HG02763 (cell line): ENCODE results near the gene PRR35.

Experiments
- ATAC-seq: cut with Tn5 transposase; IDR thresholded peaks from one replicate; pipeline ENCODE4 v1.9.1; 2021; ENCODE audit warnings: mild to moderate bottlenecking, moderate library complexity; ENCODE audit not compliant: unreplicated experiment

The PRR35 gene

DNA sequence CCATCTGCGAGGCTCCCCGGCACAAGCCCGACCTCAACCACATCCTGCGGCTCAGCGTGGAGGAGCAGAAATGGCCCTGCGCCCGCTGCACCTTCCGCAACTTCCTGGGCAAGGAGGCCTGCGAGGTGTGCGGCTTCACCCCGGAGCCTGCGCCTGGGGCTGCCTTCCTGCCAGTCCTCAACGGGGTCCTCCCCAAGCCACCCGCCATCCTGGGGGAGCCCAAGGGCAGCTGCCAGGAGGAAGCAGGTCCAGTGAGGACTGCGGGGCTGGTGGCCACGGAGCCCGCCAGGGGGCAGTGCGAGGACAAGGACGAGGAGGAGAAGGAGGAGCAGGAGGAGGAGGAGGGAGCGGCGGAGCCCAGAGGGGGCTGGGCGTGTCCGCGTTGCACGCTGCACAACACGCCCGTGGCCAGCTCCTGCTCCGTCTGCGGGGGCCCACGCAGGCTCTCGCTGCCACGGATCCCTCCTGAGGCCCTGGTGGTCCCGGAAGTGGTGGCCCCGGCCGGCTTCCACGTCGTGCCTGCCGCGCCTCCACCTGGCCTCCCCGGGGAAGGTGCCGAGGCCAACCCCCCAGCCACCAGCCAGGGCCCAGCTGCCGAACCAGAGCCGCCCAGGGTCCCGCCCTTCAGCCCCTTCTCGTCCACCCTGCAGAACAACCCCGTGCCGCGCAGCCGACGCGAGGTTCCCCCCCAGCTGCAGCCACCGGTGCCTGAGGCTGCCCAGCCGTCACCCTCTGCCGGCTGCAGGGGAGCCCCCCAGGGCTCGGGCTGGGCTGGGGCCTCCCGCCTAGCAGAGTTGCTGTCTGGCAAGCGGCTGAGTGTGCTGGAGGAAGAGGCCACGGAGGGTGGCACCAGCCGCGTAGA lies 13.1 kb upstream of the PRR35 start:
- ATAC-seq, result no peak

DNA sequence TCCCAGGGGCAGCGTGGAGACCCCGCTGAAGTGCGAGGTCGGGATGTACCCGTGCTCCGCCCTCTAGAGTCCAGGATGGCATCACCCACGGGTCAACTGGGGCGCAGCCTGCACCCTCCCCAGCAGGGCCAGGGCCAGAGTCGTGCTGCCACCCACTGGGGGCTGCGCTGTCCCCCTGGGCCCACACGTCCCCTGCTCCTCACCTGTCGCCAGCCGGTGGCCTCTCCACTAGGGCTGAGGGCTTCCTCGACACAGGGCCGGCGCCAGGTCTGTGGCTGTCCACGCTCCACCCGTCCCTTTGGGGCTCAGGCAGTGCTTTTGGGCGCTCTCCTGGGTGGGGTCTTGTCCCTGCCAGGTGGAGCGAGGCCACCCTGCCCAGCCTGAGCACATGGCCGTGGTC lies 11.6 kb upstream of the PRR35 start:
- ATAC-seq, result no peak

DNA sequence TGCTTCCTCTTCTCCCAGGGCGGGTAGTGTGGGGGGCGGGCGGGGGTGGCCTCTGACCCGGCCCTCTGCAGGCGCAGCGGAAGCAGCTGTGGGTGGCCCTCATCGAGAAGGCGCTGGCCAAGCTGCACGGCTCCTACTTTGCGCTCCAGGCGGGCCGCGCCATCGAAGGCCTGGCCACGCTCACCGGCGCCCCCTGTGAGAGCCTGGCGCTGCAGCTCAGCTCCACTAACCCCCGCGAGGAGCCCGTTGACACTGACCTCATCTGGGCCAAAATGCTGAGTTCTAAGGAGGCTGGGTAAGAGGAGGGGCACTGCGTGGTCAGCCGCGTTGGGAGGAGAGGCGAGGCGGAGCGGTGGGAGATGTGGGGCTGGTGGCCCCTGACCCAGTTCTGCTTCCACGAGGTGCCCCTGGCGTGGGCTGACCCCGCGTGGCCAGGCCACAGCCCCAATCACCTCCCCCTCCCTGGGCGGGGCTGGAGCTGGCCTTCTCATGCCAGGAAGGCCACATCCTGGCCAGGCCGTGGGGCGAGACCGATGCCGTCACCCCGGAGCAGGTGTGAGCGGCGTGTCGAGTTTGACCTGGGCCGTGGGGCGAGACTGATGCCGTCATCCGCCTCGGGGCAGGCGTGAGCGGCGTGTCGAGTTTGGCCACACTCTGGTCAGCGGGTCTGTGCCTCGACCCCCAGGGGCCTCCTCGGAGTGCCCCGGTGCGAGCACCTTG lies 10.5 kb upstream of the PRR35 start:
- no peak for ATAC-seq

DNA sequence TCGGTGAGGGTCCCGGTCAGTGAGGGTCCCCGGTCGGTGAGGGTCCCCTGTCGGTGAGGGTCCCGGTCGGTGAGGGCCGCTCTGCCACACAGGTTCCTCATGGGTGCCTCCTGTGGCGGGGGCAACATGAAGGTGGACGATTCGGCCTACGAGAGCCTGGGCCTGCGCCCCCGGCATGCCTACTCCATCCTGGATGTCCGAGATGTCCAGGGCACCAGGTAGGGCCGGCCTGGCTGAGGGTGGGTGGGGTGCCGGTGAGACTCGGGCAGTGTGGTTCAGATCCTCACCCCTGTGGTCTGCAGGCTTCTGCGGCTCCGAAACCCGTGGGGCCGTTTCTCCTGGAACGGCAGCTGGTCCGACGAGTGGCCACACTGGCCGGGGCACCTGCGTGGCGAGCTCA lies 9.0 kb upstream of the PRR35 start:
- ATAC-seq, result no peak

DNA sequence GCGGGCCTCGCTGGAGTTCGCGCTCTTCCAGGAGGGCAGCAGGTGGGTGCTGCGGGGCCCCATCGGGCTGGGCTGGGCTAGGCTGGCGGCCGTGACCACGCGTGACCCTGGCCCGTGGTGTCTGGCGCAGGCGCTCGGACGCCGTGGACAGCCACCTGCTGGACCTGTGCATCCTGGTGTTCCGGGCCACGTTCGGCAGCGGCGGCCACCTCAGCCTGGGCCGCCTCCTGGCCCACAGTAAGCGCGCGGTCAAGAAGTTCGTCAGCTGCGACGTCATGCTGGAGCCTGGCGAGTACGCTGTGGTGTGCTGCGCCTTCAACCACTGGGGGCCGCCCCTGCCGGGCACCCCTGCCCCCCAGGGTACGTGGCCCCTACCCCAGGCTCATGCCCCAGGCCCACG lies 8.0 kb upstream of the PRR35 start:
- no peak for ATAC-seq

DNA sequence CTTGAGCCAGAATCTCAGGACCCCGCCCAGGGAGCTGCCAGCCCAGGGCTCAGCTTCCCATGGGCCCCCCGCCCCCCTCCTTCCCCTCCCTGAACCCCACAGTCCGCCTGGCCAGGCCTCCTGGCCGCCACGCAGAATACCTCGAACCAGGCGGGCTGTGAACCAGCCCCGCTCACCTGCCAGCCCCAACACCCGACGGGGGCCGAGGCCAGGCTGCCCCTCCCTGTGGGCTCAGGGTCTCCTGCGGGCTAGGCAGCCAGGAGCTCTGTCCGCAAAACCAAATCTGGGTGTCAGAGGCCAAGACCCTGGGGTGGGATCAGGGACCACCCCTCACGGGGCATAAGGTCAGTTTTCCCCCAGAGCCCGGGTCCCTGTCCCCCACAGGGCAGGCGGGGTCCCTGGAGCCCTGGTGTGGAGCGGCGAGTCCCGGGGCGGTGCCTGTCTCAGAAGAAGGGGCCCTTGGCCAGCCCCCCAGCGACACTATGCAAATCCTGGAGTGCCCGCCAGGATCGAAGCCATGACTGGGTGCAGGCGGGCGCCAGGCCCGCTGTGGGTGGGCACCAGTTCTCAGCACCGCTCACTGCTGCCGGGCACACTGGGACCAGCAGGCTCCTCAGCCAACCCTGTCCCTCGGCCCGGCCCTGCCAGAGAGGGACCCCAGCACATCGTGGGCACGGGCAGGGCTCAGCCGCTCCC lies 6.4 kb upstream of the PRR35 start:
- no peak for ATAC-seq

DNA sequence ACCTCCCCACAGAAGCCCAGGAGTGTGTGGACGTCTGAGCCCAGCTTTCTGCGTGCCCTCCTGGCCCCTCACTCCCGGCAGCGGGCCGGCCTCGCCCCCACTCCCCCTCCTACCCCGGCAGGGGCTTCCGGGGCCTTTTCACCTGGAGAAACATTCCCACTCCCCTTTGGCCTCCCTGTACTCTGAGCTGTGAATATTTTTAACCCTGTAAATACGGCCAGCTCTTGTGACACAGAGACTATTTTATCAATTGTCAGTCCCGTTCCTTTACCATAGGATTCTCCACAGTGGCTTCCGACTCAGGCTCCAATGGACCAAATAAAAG lies 5.9 kb upstream of the PRR35 start:
- no peak for ATAC-seq

DNA sequence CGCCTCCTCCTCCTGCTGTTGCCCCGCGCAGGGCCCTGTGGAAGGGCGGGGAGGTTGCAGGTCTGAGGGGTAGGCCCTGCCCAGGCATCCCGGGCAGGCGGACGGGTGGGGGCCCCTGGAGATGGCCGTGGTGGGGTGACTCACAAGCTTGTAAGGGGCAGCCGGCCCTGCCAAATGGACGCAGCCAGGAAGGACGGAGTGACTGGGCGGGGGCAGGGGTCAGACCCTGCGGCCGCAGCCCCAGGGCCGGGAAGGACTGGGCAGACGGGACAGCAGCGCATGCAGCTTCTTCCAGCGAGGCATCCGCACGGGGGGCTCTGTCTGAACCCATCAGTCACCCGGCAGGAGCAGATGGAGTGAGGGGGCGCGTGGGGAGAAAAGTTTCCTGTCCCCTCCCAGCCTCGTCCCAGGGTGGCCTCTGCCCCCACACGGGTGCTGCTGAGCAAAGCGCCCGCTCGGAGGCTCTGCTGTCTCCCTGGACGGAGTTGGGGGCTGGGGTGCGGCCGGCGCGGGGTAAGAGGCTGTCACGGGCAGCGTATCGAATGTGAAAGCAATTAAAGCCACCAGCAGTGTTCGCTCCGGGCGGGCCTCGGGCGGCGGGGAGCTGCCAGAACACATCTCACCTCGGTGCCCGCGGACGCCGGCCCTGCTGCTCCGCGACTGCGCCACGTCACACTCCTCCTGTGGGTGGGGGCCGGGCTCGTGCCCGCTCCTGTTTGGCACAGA lies 5.4 kb upstream of the PRR35 start:
- ATAC-seq, result no peak

DNA sequence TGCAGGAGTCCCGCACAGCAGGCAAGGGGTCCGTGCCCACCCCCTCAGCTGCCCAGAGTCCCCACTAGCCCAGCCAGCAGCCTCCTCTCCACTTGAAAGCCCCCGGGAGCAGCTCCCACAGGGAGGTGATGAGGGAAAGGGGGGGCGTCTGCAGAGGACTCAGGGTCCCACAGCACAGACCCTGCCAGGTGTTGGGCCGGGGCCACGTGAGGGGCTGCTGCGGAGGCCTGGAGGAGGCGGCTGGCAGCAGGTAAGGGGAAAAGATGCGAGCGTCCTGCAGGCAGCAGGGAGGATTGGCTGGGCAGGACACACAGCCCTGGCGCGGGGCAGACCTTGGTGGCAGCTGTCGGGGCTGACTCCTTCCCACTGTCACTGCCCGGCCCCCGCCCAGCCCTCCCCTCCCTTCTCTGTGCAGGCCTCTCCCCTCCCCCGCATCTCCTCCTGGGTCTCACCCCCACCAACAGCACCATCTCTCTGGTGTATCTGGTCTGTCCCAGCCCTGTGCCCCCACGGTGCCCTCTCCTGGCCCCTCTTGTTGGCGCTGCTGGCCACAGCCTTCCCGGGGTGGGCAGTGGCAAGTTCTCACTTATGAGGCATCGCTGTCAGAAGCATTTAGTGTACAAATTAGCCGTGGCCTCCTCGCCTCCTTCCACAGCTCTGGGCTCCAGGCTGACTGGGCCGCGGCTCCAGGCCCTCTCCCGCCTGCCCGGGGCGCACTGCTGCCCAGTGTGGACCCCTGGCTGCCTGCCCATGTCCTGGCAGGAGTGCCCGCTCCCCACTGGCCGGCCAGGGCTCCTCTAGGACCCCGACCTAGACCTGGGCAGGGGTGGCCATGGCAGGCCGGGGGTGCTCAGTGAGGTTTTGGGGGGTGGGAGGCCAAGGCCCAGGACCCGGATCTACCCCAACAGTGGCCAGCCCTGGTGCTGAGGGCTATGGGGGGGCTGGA lies 4.4 kb upstream of the PRR35 start:
- no peak for ATAC-seq

DNA sequence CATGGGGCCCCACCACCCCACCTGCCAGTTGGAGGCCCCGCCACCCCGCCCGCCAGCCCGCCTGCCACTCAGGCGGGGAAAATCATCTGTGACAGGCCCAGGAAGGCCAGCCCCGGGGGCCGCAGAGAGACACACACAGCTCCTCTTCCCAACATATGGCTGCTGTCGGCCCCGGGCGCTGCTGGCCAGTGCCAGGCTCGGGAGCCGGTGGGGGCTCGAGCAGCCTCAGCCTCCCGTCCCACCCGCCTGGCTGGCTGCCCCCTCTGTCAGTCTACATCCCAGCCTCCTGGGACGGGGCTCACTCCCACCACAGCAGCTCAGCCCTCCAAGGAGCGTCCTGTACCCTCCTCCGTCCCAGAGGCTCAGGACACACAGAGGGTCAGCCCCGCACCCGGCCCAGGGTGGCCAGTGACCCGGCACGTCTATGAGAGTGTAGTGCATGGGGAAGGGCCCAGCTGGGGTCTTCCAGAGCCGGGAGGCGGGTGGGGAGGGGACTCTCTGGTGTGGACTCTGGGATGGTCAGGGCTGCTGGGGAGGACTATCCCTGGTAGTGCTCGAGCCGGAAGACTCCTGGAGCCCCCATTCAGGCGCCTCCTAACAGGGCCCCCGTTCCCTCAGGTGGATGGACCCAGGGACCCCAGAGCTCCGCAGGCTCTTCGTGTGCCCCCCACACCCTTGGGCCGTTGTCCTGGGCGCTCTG lies 3.6 kb upstream of the PRR35 start:
- ATAC-seq, result no peak

DNA sequence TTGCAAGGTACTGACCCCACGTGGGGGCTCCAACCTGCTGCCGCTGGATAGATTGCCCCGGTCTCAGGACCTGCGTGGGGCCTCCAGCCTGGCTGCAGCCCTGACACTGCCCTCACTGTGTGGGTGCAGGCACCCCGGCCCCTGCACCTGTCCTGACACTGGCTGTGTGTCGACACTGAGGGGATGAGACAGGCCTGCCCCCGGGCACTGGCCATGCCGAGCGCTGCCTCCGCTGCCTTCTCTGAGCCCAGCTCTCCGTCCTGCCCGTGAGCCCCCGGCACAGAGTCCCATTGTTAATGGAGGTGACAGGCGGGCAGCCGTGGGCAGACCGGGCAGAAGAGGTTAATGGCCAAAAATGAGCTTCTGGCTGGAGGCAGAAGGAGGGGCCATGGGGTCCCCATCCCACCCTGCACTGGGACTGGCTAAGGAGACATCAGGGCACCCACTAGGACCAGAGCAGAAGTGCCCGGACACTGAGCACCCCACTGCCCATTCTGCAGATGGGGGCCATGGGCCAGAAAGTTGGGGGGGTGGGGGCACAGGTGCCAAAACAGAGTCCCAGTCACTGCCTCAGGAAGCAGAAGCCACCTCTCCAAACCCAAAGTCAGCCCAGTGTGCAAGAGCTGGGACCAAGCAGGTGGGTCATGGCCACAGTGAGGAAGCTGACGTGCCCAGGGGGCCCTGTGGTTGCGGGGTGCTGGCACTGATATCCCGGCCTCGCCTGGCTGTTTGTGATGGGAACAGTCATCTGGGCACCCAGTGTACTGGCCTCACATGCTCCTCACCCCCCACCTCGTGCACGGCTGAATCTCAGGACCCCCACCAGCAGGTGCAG lies 2.5 kb upstream of the PRR35 start:
- no peak for ATAC-seq

DNA sequence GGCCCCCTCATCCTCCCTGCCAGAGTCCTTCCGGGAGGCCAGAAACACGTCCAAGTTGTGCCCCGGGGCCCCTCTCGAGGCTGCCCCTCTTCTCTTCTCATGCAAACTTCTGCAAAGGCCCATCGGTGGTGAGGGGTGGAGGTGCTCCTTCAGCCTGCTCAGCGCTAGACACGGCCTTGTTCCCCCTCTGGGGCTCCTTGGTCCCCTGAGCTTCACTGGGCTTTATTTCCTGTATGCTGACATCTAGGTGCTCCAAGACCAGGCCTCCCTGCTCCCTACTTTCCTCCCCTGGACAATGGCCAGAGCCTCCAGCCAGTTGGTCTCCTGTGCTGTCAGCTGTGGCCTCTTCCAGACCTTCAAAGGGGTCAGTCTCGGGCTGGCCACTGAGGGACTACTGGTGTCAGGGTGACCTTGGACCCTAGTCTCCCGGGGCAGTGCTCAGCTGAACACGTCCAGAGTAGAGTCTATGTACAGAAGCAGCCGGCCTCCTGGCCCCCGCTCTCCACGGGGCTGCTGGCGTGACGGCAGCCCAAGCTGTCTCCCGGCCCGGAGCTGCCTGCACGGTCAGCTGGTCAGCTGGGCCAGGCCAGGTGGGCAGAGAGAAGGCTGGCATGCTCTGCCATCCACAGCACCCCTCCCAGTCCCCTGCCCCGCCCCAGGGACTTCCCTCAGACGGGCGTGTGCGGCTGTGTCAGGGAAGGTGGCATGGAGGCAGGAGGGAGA lies 1.7 kb upstream of the PRR35 start:
- ATAC-seq, result no peak

DNA sequence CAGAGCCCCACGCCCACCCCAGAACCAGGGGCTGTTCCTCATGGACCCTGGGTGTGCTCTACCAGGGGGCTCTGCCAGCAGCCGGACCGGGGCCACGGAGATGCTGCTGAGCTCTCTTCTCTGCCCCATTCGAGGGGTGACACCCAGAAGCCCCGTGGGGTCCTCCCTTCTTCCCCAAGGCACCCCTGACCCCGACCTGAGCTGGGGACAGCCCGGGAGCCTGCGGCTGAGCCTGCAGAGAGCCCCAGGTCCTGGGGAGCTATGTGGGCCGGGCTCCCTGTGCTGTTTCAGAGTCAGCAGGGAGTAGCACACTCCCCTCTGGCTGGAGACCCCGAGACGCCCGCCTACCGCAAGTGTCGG lies 1.2 kb upstream of the PRR35 start:
- no peak for ATAC-seq

DNA sequence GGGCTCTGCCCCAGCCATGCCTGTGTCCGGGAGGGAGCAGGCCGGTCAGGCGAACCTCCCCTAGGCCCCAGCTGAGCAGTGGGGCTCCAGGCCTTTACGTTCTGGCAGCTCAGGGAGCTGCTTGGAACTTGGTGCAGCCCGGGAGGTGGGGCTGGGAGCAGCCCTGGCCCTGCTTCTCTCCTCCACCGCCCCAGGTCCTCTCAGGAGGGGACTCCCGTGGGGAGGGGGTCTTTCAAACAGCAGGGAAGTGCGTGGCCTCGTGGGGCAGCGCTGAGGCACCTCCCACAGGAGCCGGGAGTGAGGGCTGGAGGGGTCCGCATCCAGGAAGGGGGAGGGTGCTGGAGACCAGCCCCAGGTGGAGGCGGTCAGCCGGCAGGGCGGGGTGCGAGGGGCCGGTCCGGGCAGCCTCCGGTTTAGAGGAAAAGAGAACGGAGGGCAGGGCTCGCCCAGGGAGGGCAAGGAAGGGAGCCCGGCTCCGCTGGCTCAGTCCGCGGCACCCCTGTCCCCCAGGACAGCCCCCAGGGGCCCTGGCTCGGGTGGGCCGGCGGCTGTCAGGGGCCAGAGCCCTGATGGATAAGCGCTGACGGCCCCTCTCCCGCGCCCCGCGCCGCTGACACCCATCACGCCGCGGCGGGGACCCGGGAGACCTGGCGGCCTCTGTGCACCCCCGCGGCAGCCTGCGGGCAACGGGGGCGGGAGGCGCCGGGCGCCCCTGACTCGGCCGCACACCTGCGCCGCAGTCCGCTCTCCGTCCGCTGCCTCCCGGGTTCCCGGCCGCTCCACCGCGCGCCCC lies 587 bp upstream of the PRR35 start:
- no peak for ATAC-seq

DNA sequence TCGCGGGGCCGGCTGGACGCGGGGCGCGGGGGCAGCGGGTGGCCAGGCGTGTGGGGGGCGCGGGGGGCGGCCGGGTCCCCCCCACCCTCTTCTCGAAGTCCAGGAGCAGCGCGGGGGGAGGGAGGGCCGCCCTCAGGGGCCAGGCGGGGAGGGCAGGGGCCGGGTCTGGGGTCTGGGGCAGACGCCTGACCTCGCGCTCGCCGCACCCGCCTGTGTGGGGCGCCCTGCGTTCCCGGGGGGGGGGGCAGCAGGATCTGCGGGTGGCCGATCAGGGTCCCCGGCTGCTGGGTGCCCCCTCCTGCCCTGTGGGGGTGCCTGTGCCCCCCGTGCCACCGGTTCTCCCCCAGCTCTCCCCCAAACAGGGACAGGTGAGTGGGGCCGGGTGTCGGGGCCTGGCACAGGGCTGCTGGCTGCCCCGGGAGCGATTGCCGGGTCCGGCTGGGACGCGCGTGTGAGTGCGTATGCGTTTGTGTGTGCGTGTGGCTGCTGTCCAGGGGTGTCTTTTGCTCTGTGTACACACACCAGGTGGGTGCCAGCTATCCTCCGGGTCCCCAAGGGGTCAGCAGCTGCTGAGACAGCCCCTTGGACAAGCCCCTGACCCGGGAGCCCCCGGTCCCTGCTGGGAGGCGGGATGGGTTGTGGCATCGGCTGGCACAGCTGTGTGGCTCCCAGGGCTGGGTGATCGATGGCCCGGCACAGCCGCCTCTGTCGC lies 663 bp downstream of the PRR35 start:
- no peak for ATAC-seq

DNA sequence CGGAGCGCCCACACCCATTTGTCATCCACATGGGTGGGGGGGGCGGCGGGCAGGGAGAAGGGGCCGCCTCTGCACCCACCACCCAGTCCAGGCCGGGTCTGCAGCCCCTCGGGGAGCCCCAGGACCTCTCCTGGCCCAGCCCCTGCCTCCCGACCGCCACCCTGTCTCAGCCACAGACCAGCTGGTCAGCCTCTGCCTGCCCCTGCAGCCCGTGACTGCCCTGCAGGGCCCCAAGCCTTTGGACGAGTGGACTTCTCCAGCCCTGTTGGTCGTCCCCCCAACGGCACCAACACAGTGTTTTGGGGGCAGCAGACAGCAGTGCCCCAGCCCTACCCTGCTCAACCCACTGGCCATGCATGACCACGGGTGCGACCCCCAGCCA lies 1.2 kb downstream of the PRR35 start:
- no peak for ATAC-seq
